ENCODE measurements around the gene DNALI1. TPM values are rescaled to one million over a fixed set of nuclear protein-coding genes. Genes with fewer than 3 reads are reported as not detected.

The DNALI1 gene
- total and polyA plus RNA-seq, 2 experiments from 2014 or later: 5.4 to 25.6 TPM

DNA sequence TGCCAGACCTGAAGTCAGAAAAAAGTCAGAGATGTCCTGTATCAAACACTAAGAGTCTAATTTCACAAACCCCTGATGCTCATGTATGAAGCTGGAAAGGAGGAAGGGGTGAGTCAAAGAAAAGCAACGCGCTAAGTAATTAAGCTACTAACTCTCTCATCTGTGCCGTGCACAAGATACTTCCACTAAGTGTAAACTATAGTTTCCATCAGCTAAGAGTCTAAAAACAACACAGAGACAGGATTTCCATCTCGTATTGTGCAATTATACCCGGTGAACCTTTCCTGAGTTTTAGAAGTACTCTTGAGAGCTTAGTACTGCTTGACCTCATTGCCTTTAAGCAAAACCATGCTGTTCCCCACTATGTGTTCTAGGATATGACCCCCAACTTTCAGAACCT is 19.0 kb downstream of the DNALI1 start:
- Histone ChIP-seq H3K27me3 (ENCODE audit: insufficient read depth) (no peaks in the 10 kb centered on the region), H3K4me3 (no peak overlapping the region), H3K27ac (ENCODE audit: low read depth) (no peak overlapping the region), H3K4me1 (ENCODE audit: insufficient read depth) (no peaks in the 10 kb centered on the region), H3K79me2 (replicated peaks; ENCODE audit: insufficient read depth) (peaks cover 6% of the 10 kb centered on the region; the same call in 1 of the 2 replicates), H3F3A (replicated peaks; ENCODE audit: low read depth) (no peaks in the 10 kb centered on the region), H4K20me1 (replicated peaks; ENCODE audit: insufficient read depth) (peaks cover 56% of the 10 kb centered on the region), H2AFZ (no peak overlapping the region), H3K9me2 (ENCODE audit: insufficient read depth) (no peaks in the 10 kb centered on the region), H3K4me2 (no peak overlapping the region), H3K36me3 (ENCODE audit: insufficient read depth) (peaks cover 77% of the 10 kb centered on the region)
- Mint-ChIP-seq H3K9me3 (no peaks in the 10 kb centered on the region), H3K36me3 (ENCODE audit: low read depth) (peaks cover 91% of the 10 kb centered on the region), H3K4me3 (no peak overlapping the region), H3K27ac (no peak overlapping the region), H3K4me1 (no peaks in the 10 kb centered on the region), H3K27me3 (ENCODE audit: insufficient read depth, low read depth, poor library complexity) (peaks cover 1% of the 10 kb centered on the region)
- DNase-seq (ENCODE audit: low spot score) (no peak), ATAC-seq (no peak)
- TF ChIP-seq EZH2phosphoT487 (IDR thresholded peaks at IDR 0.05; ENCODE audit: unreplicated experiment) (no peak), NANOG (IDR thresholded peaks at IDR 0.05; ENCODE audit: borderline replicate concordance) (no peak), STAT1 (IDR thresholded peaks at IDR 0.05; ENCODE audit: unreplicated experiment) (no peak), CREB1 (CRISPR knock-in tag; IDR thresholded peaks at IDR 0.05; ENCODE audit: low read depth) (no peak), JUNB (IDR thresholded peaks at IDR 0.05; ENCODE audit: unreplicated experiment) (no peak), ZNF114 (CRISPR knock-in tag; IDR thresholded peaks at IDR 0.05) (no peak), POLR2AphosphoS5 (IDR thresholded peaks at IDR 0.05; ENCODE audit: low read depth) (no peak), ZNF331 (CRISPR knock-in tag; IDR thresholded peaks at IDR 0.05; ENCODE audit: low read depth) (no peak), EZH2 (IDR thresholded peaks at IDR 0.05; ENCODE audit: low read depth, unreplicated experiment) (no peak)
- TF ChIP-seq, protein P1, sequence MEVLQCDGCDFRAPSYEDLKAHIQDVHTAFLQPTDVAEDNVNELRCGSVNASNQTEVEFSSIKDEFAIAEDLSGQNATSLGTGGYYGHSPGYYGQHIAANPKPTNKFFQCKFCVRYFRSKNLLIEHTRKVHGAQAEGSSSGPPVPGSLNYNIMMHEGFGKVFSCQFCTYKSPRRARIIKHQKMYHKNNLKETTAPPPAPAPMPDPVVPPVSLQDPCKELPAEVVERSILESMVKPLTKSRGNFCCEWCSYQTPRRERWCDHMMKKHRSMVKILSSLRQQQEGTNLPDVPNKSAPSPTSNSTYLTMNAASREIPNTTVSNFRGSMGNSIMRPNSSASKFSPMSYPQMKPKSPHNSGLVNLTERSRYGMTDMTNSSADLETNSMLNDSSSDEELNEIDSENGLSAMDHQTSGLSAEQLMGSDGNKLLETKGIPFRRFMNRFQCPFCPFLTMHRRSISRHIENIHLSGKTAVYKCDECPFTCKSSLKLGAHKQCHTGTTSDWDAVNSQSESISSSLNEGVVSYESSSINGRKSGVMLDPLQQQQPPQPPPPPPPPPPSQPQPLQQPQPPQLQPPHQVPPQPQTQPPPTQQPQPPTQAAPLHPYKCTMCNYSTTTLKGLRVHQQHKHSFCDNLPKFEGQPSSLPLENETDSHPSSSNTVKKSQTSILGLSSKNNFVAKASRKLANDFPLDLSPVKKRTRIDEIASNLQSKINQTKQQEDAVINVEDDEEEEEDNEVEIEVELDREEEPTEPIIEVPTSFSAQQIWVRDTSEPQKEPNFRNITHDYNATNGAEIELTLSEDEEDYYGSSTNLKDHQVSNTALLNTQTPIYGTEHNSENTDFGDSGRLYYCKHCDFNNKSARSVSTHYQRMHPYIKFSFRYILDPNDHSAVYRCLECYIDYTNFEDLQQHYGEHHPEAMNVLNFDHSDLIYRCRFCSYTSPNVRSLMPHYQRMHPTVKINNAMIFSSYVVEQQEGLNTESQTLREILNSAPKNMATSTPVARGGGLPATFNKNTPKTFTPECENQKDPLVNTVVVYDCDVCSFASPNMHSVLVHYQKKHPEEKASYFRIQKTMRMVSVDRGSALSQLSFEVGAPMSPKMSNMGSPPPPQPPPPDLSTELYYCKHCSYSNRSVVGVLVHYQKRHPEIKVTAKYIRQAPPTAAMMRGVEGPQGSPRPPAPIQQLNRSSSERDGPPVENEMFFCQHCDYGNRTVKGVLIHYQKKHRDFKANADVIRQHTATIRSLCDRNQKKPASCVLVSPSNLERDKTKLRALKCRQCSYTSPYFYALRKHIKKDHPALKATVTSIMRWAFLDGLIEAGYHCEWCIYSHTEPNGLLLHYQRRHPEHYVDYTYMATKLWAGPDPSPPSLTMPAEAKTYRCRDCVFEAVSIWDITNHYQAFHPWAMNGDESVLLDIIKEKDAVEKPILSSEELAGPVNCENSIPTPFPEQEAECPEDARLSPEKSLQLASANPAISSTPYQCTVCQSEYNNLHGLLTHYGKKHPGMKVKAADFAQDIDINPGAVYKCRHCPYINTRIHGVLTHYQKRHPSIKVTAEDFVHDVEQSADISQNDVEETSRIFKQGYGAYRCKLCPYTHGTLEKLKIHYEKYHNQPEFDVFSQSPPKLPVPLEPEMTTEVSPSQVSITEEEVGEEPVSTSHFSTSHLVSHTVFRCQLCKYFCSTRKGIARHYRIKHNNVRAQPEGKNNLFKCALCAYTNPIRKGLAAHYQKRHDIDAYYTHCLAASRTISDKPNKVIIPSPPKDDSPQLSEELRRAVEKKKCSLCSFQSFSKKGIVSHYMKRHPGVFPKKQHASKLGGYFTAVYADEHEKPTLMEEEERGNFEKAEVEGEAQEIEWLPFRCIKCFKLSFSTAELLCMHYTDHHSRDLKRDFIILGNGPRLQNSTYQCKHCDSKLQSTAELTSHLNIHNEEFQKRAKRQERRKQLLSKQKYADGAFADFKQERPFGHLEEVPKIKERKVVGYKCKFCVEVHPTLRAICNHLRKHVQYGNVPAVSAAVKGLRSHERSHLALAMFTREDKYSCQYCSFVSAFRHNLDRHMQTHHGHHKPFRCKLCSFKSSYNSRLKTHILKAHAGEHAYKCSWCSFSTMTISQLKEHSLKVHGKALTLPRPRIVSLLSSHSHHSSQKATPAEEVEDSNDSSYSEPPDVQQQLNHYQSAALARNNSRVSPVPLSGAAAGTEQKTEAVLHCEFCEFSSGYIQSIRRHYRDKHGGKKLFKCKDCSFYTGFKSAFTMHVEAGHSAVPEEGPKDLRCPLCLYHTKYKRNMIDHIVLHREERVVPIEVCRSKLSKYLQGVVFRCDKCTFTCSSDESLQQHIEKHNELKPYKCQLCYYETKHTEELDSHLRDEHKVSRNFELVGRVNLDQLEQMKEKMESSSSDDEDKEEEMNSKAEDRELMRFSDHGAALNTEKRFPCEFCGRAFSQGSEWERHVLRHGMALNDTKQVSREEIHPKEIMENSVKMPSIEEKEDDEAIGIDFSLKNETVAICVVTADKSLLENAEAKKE (CRISPR knock-in tag; IDR thresholded peaks at IDR 0.05): no peak
- TF ChIP-seq, protein P2, sequence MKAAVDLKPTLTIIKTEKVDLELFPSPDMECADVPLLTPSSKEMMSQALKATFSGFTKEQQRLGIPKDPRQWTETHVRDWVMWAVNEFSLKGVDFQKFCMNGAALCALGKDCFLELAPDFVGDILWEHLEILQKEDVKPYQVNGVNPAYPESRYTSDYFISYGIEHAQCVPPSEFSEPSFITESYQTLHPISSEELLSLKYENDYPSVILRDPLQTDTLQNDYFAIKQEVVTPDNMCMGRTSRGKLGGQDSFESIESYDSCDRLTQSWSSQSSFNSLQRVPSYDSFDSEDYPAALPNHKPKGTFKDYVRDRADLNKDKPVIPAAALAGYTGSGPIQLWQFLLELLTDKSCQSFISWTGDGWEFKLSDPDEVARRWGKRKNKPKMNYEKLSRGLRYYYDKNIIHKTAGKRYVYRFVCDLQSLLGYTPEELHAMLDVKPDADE (IDR thresholded peaks at IDR 0.05): no peak
- TF ChIP-seq, protein P3, sequence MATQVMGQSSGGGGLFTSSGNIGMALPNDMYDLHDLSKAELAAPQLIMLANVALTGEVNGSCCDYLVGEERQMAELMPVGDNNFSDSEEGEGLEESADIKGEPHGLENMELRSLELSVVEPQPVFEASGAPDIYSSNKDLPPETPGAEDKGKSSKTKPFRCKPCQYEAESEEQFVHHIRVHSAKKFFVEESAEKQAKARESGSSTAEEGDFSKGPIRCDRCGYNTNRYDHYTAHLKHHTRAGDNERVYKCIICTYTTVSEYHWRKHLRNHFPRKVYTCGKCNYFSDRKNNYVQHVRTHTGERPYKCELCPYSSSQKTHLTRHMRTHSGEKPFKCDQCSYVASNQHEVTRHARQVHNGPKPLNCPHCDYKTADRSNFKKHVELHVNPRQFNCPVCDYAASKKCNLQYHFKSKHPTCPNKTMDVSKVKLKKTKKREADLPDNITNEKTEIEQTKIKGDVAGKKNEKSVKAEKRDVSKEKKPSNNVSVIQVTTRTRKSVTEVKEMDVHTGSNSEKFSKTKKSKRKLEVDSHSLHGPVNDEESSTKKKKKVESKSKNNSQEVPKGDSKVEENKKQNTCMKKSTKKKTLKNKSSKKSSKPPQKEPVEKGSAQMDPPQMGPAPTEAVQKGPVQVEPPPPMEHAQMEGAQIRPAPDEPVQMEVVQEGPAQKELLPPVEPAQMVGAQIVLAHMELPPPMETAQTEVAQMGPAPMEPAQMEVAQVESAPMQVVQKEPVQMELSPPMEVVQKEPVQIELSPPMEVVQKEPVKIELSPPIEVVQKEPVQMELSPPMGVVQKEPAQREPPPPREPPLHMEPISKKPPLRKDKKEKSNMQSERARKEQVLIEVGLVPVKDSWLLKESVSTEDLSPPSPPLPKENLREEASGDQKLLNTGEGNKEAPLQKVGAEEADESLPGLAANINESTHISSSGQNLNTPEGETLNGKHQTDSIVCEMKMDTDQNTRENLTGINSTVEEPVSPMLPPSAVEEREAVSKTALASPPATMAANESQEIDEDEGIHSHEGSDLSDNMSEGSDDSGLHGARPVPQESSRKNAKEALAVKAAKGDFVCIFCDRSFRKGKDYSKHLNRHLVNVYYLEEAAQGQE (IDR thresholded peaks at IDR 0.05; ENCODE audit: unreplicated experiment): no peak
- TF ChIP-seq, protein P4, sequence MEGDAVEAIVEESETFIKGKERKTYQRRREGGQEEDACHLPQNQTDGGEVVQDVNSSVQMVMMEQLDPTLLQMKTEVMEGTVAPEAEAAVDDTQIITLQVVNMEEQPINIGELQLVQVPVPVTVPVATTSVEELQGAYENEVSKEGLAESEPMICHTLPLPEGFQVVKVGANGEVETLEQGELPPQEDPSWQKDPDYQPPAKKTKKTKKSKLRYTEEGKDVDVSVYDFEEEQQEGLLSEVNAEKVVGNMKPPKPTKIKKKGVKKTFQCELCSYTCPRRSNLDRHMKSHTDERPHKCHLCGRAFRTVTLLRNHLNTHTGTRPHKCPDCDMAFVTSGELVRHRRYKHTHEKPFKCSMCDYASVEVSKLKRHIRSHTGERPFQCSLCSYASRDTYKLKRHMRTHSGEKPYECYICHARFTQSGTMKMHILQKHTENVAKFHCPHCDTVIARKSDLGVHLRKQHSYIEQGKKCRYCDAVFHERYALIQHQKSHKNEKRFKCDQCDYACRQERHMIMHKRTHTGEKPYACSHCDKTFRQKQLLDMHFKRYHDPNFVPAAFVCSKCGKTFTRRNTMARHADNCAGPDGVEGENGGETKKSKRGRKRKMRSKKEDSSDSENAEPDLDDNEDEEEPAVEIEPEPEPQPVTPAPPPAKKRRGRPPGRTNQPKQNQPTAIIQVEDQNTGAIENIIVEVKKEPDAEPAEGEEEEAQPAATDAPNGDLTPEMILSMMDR (conservative IDR thresholded peaks at IDR 0.05; ENCODE audit: low read depth in 2 of 2): no peak

All from GM23338 (cell line).